HG03175 (cell line): Measurements from ENCODE around the gene THUMPD1.
"Not testable (repeated sequence)": the region's sequence is repeated elsewhere in the genome, so short reads cannot be mapped to it uniquely, and the experiment has no call there.

Source experiments
- ATAC-seq: cut with Tn5 transposase; IDR thresholded peaks from one replicate; pipeline ENCODE4 v1.9.1; 2021; ENCODE audit warnings: mild to moderate bottlenecking, moderate library complexity; ENCODE audit not compliant: unreplicated experiment

The THUMPD1 gene

DNA sequence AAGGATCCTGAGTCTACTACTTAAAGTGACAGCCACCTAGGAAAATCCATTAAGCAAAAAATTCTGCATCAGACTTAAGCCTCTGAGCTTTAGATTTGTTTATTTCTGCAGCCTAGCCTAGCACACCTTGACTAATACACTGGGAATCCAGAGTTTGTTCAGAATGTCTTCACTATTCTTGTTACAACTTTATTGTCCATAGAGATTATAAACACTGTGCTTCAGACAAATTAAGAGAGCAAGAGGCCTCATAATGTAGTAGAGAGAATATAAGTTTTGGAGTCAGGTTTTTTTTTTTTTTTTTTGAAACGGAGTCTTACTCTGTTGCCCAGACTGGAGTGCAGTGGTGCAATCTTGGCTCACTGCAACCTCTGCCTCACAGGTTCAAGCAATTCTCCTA is 8.9 kb upstream of the THUMPD1 start:
- no peak for ATAC-seq

- ATAC-seq, result no peak
Measured at GRCh38 chr16:20749474-20749873, 7.9 kb upstream of the THUMPD1 start.

DNA sequence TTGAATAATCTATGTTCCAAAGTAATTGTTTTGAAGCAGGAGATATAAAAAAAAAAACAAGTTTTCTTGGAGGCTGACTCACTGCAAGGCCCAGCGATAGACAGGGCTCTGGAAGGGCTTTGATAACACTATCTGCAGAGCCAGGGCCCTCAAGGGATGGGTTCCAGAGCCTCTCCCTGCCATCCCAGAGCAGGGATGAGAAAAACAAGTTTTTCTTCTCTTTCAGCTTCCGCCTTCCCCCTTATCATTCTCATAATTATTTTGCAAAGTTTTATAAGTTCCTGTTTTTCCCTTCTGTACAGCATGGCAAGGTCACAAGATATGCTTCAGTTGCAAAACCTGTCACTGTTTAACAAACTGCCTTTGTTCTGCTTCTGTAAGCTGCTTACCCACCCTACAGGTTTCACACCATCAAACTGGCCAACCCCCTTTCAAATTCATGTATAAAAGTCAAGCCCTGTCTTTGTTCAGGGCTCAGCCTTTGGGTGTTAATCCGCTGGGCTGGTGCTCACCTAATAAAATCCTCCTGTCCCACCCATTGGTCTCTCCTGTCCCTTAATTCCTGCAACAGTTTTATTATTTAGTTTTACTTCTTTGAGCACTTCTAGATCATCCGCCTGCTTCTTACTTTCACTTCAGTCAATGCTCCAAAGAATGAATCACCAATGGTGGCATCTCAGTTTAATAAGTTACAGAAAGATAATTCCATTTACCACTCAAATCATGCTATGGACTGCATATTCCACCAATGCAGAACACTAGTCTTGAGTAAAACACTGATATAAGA is 5.6 kb upstream of the THUMPD1 start:
- peak; percentile 42 for ATAC-seq

DNA sequence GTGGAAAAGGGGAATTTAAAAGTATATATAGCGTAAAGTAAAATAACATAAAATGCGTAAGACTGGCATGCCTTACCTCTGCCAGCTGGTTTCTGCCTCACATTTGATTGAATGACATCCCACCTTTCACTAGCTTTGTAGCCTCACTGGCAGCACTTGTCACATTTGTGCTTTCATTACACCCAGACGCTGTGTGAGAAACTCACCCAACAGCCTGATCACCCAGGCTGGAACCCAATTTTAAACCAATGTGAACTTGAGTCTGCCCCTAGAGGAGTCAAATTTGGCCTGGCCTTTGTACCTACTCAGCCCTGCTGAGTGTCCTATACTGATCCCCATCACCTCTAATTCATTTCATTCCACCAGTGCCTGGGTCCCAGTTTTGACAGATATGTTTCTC is 4.8 kb upstream of the THUMPD1 start:
- ATAC-seq, result no peak

GRCh38 chr16:20744922-20745440 is 3.4 kb upstream of the THUMPD1 start:
- no peak for ATAC-seq

- no peak for ATAC-seq
Measured at GRCh38 chr16:20743591-20743990, 2.0 kb upstream of the THUMPD1 start.

- peak; percentile 83 for ATAC-seq
Measured at GRCh38 chr16:20740901-20741521, 607 bp downstream of the THUMPD1 start.

- ATAC-seq, result no peak
Measured at GRCh38 chr16:20740007-20740883, 1.4 kb downstream of the THUMPD1 start.

- ATAC-seq, result no peak
Measured at GRCh38 chr16:20735490-20735889, 6.1 kb downstream of the THUMPD1 start.

GRCh38 chr16:20734782-20735181 is 6.8 kb downstream of the THUMPD1 start:
- ATAC-seq, result no peak

DNA sequence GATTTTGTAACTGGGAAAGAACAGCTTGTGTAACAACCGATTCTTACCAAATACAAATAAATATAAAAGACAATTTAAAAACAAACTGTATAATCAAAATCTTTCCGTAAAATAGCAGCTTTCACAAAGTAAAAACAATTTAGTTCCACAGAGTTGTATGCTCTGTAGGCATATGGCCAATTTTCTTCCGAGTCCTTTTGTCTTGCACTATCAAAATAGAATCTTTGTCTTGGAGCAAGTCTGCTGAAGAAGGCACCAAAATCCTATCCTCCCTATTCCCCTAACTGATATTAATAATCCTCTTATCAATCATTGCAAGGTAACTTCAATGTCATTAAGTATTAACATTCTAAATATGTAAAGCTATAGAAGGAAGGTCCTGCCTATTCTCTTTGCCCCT is 7.6 kb downstream of the THUMPD1 start:
- no peak for ATAC-seq

DNA sequence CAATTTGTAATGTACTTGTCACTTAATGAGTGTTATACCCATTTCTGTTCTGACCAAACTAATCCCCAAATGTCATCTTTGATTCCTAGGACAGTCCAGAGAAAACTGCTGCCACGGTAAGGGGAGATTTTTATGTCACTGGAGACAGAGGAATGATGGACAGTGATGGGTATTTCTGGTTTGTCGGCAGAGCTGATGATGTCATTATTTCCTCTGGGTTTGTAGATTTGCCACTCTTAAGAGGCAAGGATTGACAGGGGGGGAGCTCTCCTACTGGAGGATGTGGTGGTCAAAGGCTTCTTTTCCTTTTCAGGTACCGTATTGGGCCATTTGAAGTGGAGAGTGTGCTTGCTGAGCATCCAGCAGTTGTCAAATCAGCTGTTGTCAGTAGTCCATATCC is 12.5 kb downstream of the THUMPD1 start:
- ATAC-seq, result no peak

DNA sequence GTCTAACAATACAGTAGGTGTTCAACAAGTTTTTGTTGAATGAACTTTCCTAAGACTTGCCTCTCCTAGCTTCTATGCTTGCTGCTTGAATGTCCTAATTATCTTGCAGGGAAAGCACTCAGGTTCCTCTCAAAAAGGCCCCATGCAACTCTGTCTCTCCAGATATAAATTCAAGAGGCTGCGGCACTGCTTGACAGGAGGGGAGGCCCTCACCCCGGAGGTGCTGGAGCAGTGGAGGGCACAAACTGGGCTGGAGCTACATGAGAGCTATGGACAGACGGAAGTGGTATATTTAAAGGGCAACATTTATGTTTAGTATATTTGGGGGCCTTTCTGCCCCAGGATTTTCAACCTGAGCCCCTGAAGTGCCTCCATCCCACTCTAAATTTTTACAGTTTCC is 14.4 kb downstream of the THUMPD1 start:
- ATAC-seq, result no peak

GRCh38 chr16:20726661-20727060 is 15.0 kb downstream of the THUMPD1 start:
- ATAC-seq, result no peak

GRCh38 chr16:20720251-20720650 is 21.4 kb downstream of the THUMPD1 start:
- ATAC-seq, result no peak

DNA sequence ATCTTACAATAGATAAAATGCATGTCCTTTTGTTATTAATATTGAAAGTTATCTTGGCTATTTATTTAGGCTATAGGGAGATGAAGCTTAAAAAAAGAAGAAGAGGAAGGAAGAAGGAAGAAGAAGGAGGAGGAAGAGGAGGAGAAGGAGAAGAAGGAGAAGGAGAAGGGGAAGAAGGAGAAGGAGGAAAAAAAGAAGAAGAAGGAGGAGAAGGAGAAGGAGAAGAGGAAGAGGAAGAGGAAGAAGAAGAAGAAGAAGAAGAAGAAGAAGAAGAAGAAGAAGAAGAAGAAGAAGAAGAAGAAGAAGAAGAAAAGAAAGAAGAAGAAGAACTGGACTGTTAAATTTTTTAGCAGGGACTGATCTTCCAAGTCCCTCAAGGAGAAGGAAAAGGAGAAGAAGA is 23.9 kb downstream of the THUMPD1 start:
- not testable (repeated sequence) for ATAC-seq

- ATAC-seq, result no peak
Measured at GRCh38 chr16:20711277-20711911, 30.2 kb downstream of the THUMPD1 start.

DNA sequence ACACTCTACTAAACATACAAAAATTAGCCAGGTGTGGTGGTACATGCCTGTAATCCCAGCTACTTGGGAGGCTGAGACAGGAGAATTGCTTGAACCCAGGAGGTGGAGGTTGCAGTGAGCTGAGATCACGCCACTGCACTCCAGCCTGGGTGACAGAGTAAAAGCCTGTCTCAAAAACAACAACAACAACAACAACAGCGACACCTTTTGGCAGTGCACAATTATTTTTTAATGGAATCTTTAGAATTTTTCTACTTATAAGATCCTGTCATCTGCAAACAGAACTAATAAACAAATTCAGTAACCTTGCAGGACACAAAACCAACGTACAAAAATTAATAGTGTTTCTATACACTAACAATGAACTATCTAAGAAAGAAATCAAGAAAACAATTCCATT is 33.5 kb downstream of the THUMPD1 start:
- ATAC-seq, result not testable (repeated sequence)

GRCh38 chr16:20707461-20707860 is 34.2 kb downstream of the THUMPD1 start:
- ATAC-seq, result no peak

DNA sequence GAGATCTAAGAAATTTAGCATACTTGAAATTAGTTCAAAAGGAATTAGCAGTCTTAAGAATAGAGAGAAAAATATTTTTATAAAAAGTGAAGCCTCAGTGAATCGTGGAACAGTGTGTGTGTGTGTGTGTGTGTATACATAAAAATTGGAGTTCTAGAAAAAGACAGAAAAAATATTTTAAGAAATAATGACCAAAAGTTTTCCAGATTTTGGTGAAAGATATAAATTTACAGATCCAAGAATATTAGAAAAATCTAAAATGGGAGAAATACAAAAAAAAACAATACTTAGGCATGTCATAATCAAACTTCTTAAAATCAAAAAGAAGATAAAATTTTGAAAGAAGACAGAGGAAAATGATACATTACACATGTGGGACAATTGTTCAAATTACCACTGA is 35.6 kb downstream of the THUMPD1 start:
- not testable (repeated sequence) for ATAC-seq

- ATAC-seq, result no peak
Measured at GRCh38 chr16:20704281-20704680, 37.3 kb downstream of the THUMPD1 start.
